HEK293 (cell line): Measurements from ENCODE around the gene SLC25A42.

ENCODE experiments used
- CTCF ChIA-PET: fragments of 350-600 bp; formaldehyde crosslinking; extraction: SDS; loops from one replicate; lab custom pipeline; 2021; ENCODE audit warnings: antibody characterized with exemption; lab: Yijun Ruan, JAX
- POLR2A ChIA-PET: fragments of 300-600 bp; formaldehyde crosslinking; extraction: SDS; loops from one replicate; lab custom pipeline; 2020; ENCODE audit warnings: antibody characterized with exemption, inconsistent platforms; lab: Yijun Ruan, JAX
- H3K27ac ChIP-seq: fragments of 200-500 bp; sonication (Bioruptor generic); 2 replicates; pipeline ENCODE4 v1.5.1; 2014; ENCODE audit warnings: low read depth, low read length, control low read depth, inconsistent platforms; ENCODE audit errors: extremely low read depth
- H3K36me3 ChIP-seq, 2 experiments: fragments of 200-500 bp in 1 of 2; sonication (Bioruptor generic) in 1 of 2; 1 replicate in 1 of 2; 2 replicates in 1 of 2; pipeline ENCODE4 v1.5.1; 2014 to 2017; ENCODE audit warnings: inconsistent platforms in 2 of 2, low read length in 2 of 2; ENCODE audit not compliant: control insufficient read depth in 2 of 2, insufficient read depth in 1 of 2
- H3K4me1 ChIP-seq: fragments of 200-500 bp; sonication (Bioruptor generic); 2 replicates; pipeline ENCODE4 v1.5.1; 2014; ENCODE audit warnings: mild to moderate bottlenecking, low read length, inconsistent platforms; ENCODE audit not compliant: control insufficient read depth, insufficient read depth
- H3K4me3 ChIP-seq: 2 replicates; pipeline ENCODE4 v1.5.1; 2011; ENCODE audit warnings: low read depth, mild to moderate bottlenecking, control low read depth, low read length, moderate library complexity
- H3K9me3 ChIP-seq: fragments of 200-500 bp; sonication (Bioruptor generic); 2 replicates; pipeline ENCODE4 v1.5.1; 2014; ENCODE audit warnings: low read depth, low read length, inconsistent platforms; ENCODE audit not compliant: control insufficient read depth, insufficient read depth
- GLI4 ChIP-seq: fragments of 450-650 bp; formaldehyde crosslinking; IDR thresholded peaks from 2 replicates; pipeline ENCODE4 v1.5.1; 2016; ENCODE audit warnings: missing biosample characterization, missing genetic modification characterization
- HIC1 ChIP-seq: fragments of 450-650 bp; formaldehyde crosslinking; IDR thresholded peaks from 2 replicates; pipeline ENCODE4 v1.5.1; 2016; ENCODE audit warnings: missing biosample characterization, missing genetic modification characterization
- IKZF3 ChIP-seq: fragments of 450-650 bp; IDR thresholded peaks from 2 replicates; pipeline ENCODE4 v1.5.0; 2018; ENCODE audit warnings: missing biosample characterization, mild to moderate bottlenecking, missing genetic modification characterization, moderate library complexity
- MZF1 ChIP-seq: fragments of 450-650 bp; formaldehyde crosslinking; IDR thresholded peaks from 2 replicates; pipeline ENCODE4 v1.5.1; 2017; ENCODE audit warnings: missing biosample characterization, missing genetic modification characterization, borderline replicate concordance
- PBX3 ChIP-seq: sonication (generic); formaldehyde crosslinking; IDR thresholded peaks from 2 replicates; pipeline ENCODE4 v1.8.1; 2022; ENCODE audit warnings: mild to moderate bottlenecking, moderate library complexity, missing genetic modification reagents
- SCRT2 ChIP-seq: fragments of 450-650 bp; formaldehyde crosslinking; IDR thresholded peaks from 2 replicates; pipeline ENCODE4 v1.5.1; 2016; ENCODE audit warnings: missing biosample characterization, missing genetic modification characterization
- SETDB1 ChIP-seq: IDR thresholded peaks from one replicate; pipeline ENCODE4 v1.6.1; 2017; ENCODE audit warnings: mild to moderate bottlenecking, low read length, moderate library complexity, mixed read lengths; ENCODE audit not compliant: insufficient read length
- YY1 ChIP-seq: fragments of 450-650 bp; formaldehyde crosslinking; IDR thresholded peaks from 2 replicates; pipeline ENCODE4 v1.5.1; 2018; ENCODE audit warnings: missing biosample characterization, missing genetic modification characterization
- ZBTB10 ChIP-seq: fragments of 450-650 bp; formaldehyde crosslinking; IDR thresholded peaks from 2 replicates; pipeline ENCODE4 v1.5.1; 2016; ENCODE audit warnings: missing biosample characterization, missing genetic modification characterization
- ZEB2 ChIP-seq: fragments of 450-650 bp; formaldehyde crosslinking; IDR thresholded peaks from 2 replicates; pipeline ENCODE4 v1.5.1; 2016; ENCODE audit warnings: missing biosample characterization, missing genetic modification characterization
- ZFP69B ChIP-seq: fragments of 450-650 bp; formaldehyde crosslinking; IDR thresholded peaks from 2 replicates; pipeline ENCODE4 v1.5.1; 2016; ENCODE audit warnings: missing biosample characterization, missing genetic modification characterization
- ZNF24 ChIP-seq: fragments of 450-650 bp; formaldehyde crosslinking; IDR thresholded peaks from 2 replicates; pipeline ENCODE4 v1.5.1; 2016; ENCODE audit warnings: missing biosample characterization, missing genetic modification characterization
- ZNF280C ChIP-seq: fragments of 450-650 bp; formaldehyde crosslinking; IDR thresholded peaks from 2 replicates; pipeline ENCODE4 v1.5.1; 2016; ENCODE audit warnings: missing biosample characterization, missing genetic modification characterization
- ZNF311 ChIP-seq: fragments of 450-650 bp; formaldehyde crosslinking; IDR thresholded peaks from 2 replicates; pipeline ENCODE4 v1.5.1; 2017; ENCODE audit warnings: missing biosample characterization, missing genetic modification characterization, borderline replicate concordance
- ZNF521 ChIP-seq: fragments of 450-650 bp; formaldehyde crosslinking; IDR thresholded peaks from 2 replicates; pipeline ENCODE4 v1.5.1; 2017; ENCODE audit warnings: missing biosample characterization, mild to moderate bottlenecking, missing genetic modification characterization
- ZNF768 ChIP-seq: fragments of 450-650 bp; formaldehyde crosslinking; IDR thresholded peaks from 2 replicates; pipeline ENCODE4 v1.5.1; 2018; ENCODE audit warnings: missing biosample characterization, mild to moderate bottlenecking, missing genetic modification characterization
- ZNF791 ChIP-seq: fragments of 450-650 bp; formaldehyde crosslinking; IDR thresholded peaks from 2 replicates; pipeline ENCODE4 v1.5.1; 2016; ENCODE audit warnings: missing biosample characterization, missing genetic modification characterization
- ZSCAN16 ChIP-seq: fragments of 450-650 bp; formaldehyde crosslinking; IDR thresholded peaks from 2 replicates; pipeline ENCODE4 v1.5.1; 2016; ENCODE audit warnings: missing biosample characterization, missing genetic modification characterization
- ZSCAN4 ChIP-seq: fragments of 450-650 bp; formaldehyde crosslinking; IDR thresholded peaks from 2 replicates; pipeline ENCODE4 v1.5.1; 2017; ENCODE audit warnings: missing biosample characterization, missing genetic modification characterization

The SLC25A42 gene

GRCh38 chr19:19094513-19094912 lies 30.7 kb downstream of the SLC25A42 start:
- 0 out of 2 replicates have a peak, but pooled peaks cover 3% of the 10 kb centered on the region for H3K4me1 ChIP-seq
- no peak overlapping the region for H3K4me3 ChIP-seq
- no peaks in the 10 kb centered on the region for H3K36me3 ChIP-seq
- POLR2A ChIA-PET: no interaction called here
- no peak overlapping the region for H3K27ac ChIP-seq
- no peak for TF ChIP-seq ZEB2 (tag by site-specific recombination)
- TF ChIP-seq ZNF791 (tag by site-specific recombination): no peak
- TF ChIP-seq HIC1: no peak
- TF ChIP-seq ZNF311 (tag by site-specific recombination): no peak
- no peak for TF ChIP-seq SETDB1
- TF ChIP-seq ZSCAN4 (tag by site-specific recombination): no peak
- TF ChIP-seq ZNF24 (tag by site-specific recombination): no peak
- TF ChIP-seq ZBTB10 (tag by site-specific recombination): no peak
- no peak for TF ChIP-seq ZFP69B (tag by site-specific recombination)
- TF ChIP-seq PBX3: no peak
- no peak for TF ChIP-seq ZSCAN16
- TF ChIP-seq IKZF3 (tag by site-specific recombination): no peak
- no peak for TF ChIP-seq GLI4 (tag by site-specific recombination)
- TF ChIP-seq YY1 (tag by site-specific recombination): no peak
- TF ChIP-seq ZNF280C: no peak
- no peak for TF ChIP-seq ZNF521 (tag by site-specific recombination)
- no peak for TF ChIP-seq ZNF768 (tag by site-specific recombination)
- no peak for TF ChIP-seq SCRT2
- TF ChIP-seq MZF1 (tag by site-specific recombination): no peak
- no peaks in the 10 kb centered on the region for H3K9me3 ChIP-seq
- CTCF ChIA-PET: interaction anchor here (0.6 kb wide), 3 partner anchors 9 to 63 kb away, joined by 3 read pairs; no protein-coding TSS in a partner anchor
